ENCODE results near the gene STK10. TPM values are rescaled to one million over a fixed set of nuclear protein-coding genes. Genes with fewer than 3 reads are reported as not detected.

Gene STK10
- total and polyA plus RNA-seq, 2 experiments from 2014 or later = 7.5 to 17.8 TPM

DNA sequence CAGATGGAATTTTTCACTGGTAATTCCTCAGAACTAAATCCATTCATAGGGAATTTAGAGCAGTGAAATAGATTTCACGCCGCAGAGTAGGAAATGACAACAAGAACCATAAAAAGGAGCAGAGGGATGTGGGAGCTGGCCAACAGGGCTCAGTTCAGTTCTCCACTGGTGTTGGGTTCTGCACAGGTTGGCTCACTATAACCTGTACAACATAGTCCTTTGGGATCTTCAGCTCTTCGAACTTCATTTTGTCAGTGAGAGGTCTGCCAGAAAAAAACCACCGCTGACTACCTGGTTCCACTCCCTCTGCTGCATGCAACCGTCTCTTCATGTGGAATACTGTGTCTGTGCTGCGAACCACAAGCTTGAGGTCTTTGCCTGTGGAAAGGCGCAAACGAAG lies 23.7 kb upstream of the STK10 start:
- H3K27ac ChIP-seq (ENCODE audit: low read depth) = no peak overlapping the region
- no peak overlapping the region for H3K27ac Mint-ChIP-seq
- peaks cover 24% of the 10 kb centered on the region for H3K79me2 ChIP-seq (replicated peaks; ENCODE audit: insufficient read depth)
- no peaks in the 10 kb centered on the region; the same call in 1 of the 2 replicates for H3F3A ChIP-seq (replicated peaks; ENCODE audit: low read depth)
- peaks cover 29% of the 10 kb centered on the region for H4K20me1 ChIP-seq (replicated peaks; ENCODE audit: insufficient read depth)
- DNase-seq (ENCODE audit: low spot score) (no peak), ATAC-seq (no peak)
- H3K27me3 Mint-ChIP-seq (ENCODE audit: insufficient read depth, low read depth, poor library complexity) = no peaks in the 10 kb centered on the region
- H2AFZ ChIP-seq = no peak overlapping the region
- H3K4me1 Mint-ChIP-seq = 0 out of 3 replicates have a peak, but pooled peaks cover 4% of the 10 kb centered on the region
- H3K4me1 ChIP-seq (ENCODE audit: insufficient read depth) = no peaks in the 10 kb centered on the region
- no peaks in the 10 kb centered on the region for H3K27me3 ChIP-seq (ENCODE audit: insufficient read depth)
- TF ChIP-seq ZNF114 (CRISPR knock-in tag; IDR thresholded peaks at IDR 0.05) = no peak
- TF ChIP-seq EZH2 (IDR thresholded peaks at IDR 0.05; ENCODE audit: low read depth, unreplicated experiment) = no peak
- TF ChIP-seq, protein P1, sequence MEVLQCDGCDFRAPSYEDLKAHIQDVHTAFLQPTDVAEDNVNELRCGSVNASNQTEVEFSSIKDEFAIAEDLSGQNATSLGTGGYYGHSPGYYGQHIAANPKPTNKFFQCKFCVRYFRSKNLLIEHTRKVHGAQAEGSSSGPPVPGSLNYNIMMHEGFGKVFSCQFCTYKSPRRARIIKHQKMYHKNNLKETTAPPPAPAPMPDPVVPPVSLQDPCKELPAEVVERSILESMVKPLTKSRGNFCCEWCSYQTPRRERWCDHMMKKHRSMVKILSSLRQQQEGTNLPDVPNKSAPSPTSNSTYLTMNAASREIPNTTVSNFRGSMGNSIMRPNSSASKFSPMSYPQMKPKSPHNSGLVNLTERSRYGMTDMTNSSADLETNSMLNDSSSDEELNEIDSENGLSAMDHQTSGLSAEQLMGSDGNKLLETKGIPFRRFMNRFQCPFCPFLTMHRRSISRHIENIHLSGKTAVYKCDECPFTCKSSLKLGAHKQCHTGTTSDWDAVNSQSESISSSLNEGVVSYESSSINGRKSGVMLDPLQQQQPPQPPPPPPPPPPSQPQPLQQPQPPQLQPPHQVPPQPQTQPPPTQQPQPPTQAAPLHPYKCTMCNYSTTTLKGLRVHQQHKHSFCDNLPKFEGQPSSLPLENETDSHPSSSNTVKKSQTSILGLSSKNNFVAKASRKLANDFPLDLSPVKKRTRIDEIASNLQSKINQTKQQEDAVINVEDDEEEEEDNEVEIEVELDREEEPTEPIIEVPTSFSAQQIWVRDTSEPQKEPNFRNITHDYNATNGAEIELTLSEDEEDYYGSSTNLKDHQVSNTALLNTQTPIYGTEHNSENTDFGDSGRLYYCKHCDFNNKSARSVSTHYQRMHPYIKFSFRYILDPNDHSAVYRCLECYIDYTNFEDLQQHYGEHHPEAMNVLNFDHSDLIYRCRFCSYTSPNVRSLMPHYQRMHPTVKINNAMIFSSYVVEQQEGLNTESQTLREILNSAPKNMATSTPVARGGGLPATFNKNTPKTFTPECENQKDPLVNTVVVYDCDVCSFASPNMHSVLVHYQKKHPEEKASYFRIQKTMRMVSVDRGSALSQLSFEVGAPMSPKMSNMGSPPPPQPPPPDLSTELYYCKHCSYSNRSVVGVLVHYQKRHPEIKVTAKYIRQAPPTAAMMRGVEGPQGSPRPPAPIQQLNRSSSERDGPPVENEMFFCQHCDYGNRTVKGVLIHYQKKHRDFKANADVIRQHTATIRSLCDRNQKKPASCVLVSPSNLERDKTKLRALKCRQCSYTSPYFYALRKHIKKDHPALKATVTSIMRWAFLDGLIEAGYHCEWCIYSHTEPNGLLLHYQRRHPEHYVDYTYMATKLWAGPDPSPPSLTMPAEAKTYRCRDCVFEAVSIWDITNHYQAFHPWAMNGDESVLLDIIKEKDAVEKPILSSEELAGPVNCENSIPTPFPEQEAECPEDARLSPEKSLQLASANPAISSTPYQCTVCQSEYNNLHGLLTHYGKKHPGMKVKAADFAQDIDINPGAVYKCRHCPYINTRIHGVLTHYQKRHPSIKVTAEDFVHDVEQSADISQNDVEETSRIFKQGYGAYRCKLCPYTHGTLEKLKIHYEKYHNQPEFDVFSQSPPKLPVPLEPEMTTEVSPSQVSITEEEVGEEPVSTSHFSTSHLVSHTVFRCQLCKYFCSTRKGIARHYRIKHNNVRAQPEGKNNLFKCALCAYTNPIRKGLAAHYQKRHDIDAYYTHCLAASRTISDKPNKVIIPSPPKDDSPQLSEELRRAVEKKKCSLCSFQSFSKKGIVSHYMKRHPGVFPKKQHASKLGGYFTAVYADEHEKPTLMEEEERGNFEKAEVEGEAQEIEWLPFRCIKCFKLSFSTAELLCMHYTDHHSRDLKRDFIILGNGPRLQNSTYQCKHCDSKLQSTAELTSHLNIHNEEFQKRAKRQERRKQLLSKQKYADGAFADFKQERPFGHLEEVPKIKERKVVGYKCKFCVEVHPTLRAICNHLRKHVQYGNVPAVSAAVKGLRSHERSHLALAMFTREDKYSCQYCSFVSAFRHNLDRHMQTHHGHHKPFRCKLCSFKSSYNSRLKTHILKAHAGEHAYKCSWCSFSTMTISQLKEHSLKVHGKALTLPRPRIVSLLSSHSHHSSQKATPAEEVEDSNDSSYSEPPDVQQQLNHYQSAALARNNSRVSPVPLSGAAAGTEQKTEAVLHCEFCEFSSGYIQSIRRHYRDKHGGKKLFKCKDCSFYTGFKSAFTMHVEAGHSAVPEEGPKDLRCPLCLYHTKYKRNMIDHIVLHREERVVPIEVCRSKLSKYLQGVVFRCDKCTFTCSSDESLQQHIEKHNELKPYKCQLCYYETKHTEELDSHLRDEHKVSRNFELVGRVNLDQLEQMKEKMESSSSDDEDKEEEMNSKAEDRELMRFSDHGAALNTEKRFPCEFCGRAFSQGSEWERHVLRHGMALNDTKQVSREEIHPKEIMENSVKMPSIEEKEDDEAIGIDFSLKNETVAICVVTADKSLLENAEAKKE (CRISPR knock-in tag; IDR thresholded peaks at IDR 0.05) = no peak
- TF ChIP-seq JUNB (IDR thresholded peaks at IDR 0.05; ENCODE audit: unreplicated experiment) = no peak
- TF ChIP-seq, protein P2, sequence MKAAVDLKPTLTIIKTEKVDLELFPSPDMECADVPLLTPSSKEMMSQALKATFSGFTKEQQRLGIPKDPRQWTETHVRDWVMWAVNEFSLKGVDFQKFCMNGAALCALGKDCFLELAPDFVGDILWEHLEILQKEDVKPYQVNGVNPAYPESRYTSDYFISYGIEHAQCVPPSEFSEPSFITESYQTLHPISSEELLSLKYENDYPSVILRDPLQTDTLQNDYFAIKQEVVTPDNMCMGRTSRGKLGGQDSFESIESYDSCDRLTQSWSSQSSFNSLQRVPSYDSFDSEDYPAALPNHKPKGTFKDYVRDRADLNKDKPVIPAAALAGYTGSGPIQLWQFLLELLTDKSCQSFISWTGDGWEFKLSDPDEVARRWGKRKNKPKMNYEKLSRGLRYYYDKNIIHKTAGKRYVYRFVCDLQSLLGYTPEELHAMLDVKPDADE (IDR thresholded peaks at IDR 0.05) = no peak
- TF ChIP-seq, protein P3, sequence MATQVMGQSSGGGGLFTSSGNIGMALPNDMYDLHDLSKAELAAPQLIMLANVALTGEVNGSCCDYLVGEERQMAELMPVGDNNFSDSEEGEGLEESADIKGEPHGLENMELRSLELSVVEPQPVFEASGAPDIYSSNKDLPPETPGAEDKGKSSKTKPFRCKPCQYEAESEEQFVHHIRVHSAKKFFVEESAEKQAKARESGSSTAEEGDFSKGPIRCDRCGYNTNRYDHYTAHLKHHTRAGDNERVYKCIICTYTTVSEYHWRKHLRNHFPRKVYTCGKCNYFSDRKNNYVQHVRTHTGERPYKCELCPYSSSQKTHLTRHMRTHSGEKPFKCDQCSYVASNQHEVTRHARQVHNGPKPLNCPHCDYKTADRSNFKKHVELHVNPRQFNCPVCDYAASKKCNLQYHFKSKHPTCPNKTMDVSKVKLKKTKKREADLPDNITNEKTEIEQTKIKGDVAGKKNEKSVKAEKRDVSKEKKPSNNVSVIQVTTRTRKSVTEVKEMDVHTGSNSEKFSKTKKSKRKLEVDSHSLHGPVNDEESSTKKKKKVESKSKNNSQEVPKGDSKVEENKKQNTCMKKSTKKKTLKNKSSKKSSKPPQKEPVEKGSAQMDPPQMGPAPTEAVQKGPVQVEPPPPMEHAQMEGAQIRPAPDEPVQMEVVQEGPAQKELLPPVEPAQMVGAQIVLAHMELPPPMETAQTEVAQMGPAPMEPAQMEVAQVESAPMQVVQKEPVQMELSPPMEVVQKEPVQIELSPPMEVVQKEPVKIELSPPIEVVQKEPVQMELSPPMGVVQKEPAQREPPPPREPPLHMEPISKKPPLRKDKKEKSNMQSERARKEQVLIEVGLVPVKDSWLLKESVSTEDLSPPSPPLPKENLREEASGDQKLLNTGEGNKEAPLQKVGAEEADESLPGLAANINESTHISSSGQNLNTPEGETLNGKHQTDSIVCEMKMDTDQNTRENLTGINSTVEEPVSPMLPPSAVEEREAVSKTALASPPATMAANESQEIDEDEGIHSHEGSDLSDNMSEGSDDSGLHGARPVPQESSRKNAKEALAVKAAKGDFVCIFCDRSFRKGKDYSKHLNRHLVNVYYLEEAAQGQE (IDR thresholded peaks at IDR 0.05; ENCODE audit: unreplicated experiment) = no peak
- TF ChIP-seq NANOG (IDR thresholded peaks at IDR 0.05; ENCODE audit: borderline replicate concordance) = no peak
- no peak for TF ChIP-seq STAT1 (IDR thresholded peaks at IDR 0.05; ENCODE audit: unreplicated experiment)
- no peak overlapping the region for H3K4me3 Mint-ChIP-seq
- H3K4me2 ChIP-seq = no peak overlapping the region
- H3K9me3 Mint-ChIP-seq = no peaks in the 10 kb centered on the region
- no peak overlapping the region for H3K4me3 ChIP-seq
- no peaks in the 10 kb centered on the region for H3K9me2 ChIP-seq (ENCODE audit: insufficient read depth)
- peaks cover 38% of the 10 kb centered on the region for H3K36me3 Mint-ChIP-seq (ENCODE audit: low read depth)
- H3K36me3 ChIP-seq (ENCODE audit: insufficient read depth) = peaks cover 25% of the 10 kb centered on the region
